Ovary (tissue), 9 donors: ENCODE results near the gene FUT7. TPM values are rescaled to one million over a fixed set of nuclear protein-coding genes. Genes with fewer than 3 reads are reported as not detected.

Experiments used
- DNase-seq, 5 donors: peaks; one replicate each; pipeline ENCODE4 v3.0.0-alpha.2; 2019 to 2020
- H3K27ac ChIP-seq, 2 donors: fragments of 200-600 bp; one replicate each; pipeline versions ENCODE4 v1.5.1 to v1.8.0; 2019 to 2022
- H3K27me3 ChIP-seq: fragments of 200-600 bp; one replicate; pipeline ENCODE4 v1.8.0; 2022
- H3K36me3 ChIP-seq: fragments of 200-600 bp; sonication (generic); one replicate; pipeline ENCODE4 v1.5.1; 2019
- H3K4me1 ChIP-seq: one replicate; pipeline ENCODE4 v1.8.1; 2013; ENCODE audit warnings: mild to moderate bottlenecking, moderate library complexity; ENCODE audit not compliant: insufficient read depth
- H3K4me3 ChIP-seq: fragments of 200-600 bp; sonication (generic); one replicate; pipeline ENCODE4 v1.5.1; 2017
- H3K9me3 ChIP-seq, 2 donors: fragments of 200-600 bp in 1 of 2; sonication (generic) in 1 of 2; one replicate each; pipeline versions ENCODE4 v1.5.1 to v1.8.1; 2013 to 2019; ENCODE audit warnings: mild to moderate bottlenecking in 1 of 2, moderate library complexity in 1 of 2
- EP300 ChIP-seq: sonication (generic); formaldehyde crosslinking; IDR thresholded peaks from one replicate; pipeline ENCODE4 v1.6.1; 2017; ENCODE audit warnings: antibody characterized with exemption
- POLR2A ChIP-seq: fragments of 450-650 bp; IDR thresholded peaks from one replicate; pipeline ENCODE4 v1.6.1; 2017; ENCODE audit warnings: antibody characterized with exemption, mild to moderate bottlenecking, moderate library complexity
- WGBS, 3 donors: extraction: QIAGEN DNeasy Blood & Tissue Kit in 1 of 3; methylation state at CpG; one replicate each; pipeline versions ENCODE4 v1.1.5 to v1.1.7; 2013 to 2017; 5-methylcytosine and 5-hydroxymethylcytosine counted together
- intact Hi-C, 4 donors: fragments of 100-400 bp; cut with DNase I; formaldehyde crosslinking; loops; one replicate each; pipeline versions ENCODE4 v1.11.0 to v1.15.1; 2022 to 2023
- polyA plus RNA-seq, 2 donors: library from polyadenylated mRNA; stranded (reverse); fragments of 200-250 nt in 1 of 2; fragments of 350-450 nt in 1 of 2; fragmentation: Illumina TruSeq in 1 of 2; extraction: RNeasy Lipid Tissue Mini Kit (QIAGEN cat#74804) in 1 of 2; gene quantifications; one replicate each; pipeline ENCODE4 v1.2.3, GENCODE V29; 2013 to 2014
- total RNA-seq, 7 donors: library from RNA; depleted of rRNA in 2 of 7; stranded (reverse); fragments of >200 nt in 2 of 7; fragmentation: NEBNext Ultra II Directional in 3 of 7; extraction: Animal tissue kit (Norgen Biotek cat#: 25700) in 3 of 7; gene quantifications; one replicate each; pipeline versions ENCODE4 v1.1.0 to v1.2.4, GENCODE V29; 2016 to 2023
- TF ChIP-seq, protein P1 (sequence below), 3 donors: fragments of 450-650 bp in 2 of 3; fragments of 200-600 bp in 1 of 3; IDR thresholded peaks; one replicate each; pipeline versions ENCODE4 v1.5.1 to v1.8.0; 2016 to 2022; ENCODE audit warnings: antibody characterized with exemption in 3 of 3, mild to moderate bottlenecking in 1 of 3
- donor health status: DM: no; HTN: no; CAD: no; lungs with moderate emphysema.
- donor health status: DM: no; HTN: no; CAD: no.
- donor health status: Bipolar disorder and iron deficiency.
- donor health status: DM: yes; HTN: yes; CAD: no.
- donor health status: DM: no; HTN: no; CAD: no.
- donor health status: DM: yes; HTN: yes; CAD: no.

The FUT7 gene
- total and polyA plus RNA-seq, 9 donors = 0.07 to 0.08 TPM; not detected in 7

DNA sequence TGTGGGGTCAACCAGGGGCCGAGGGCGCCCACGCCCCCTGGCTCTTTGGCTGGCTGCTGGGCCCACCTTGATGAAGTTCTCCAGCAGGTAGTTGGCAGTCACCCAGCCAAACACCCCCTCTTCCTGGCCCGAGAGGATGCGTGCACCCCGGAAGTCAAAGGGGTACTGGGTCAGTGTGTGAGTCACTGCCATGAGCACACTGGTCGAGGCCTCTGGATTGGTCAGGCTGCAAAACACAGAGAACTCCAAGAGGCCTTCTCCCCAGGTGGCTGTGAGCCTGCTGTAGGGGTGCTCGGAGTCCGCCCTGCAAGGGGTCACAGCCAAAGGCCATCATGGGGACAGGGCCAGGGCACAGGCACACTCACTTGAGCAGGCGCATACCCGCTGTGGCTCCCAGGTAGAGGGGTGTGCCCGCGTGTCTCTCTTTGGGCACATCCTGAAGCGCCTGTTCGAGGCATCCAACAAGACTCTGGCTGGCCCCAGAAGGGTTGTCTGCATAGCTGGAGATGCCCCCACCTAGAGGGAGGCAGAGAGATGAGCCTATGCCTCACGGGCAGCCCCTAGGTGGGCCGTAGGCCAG, 19.3 kb upstream of the FUT7 start:
- intact Hi-C loops = no loop called here
- no peak for DNase-seq
- 86 to 87% (median 86%) methylated on average over 15 to 17 of the region's 17 CpGs for WGBS, 3 donors

DNA sequence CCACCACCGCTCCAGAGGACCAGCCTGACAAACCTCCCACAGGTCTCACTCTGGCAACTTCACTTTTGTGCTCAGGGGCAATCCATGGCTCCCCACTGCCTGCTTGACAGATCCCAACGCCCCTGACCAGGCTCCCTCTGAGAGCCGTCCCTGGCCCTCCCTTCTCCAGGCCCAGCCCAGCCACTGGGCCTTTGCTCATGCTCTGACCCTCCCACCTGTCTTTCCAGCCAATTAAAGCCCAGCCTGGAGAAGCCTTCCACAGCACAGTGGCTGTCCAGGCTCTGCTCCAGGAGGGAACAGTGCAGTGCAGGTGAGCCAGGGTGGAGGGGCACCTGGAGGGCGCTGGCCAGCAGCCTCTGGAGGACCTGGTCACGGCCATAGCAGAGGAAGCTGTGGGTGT, 18.7 kb upstream of the FUT7 start:
- peaks cover 22% of the 10 kb centered on the region for H3K4me1 ChIP-seq
- intact Hi-C loops = no loop called here
- no peaks in the 10 kb centered on the region for H3K36me3 ChIP-seq
- DNase-seq = no peak
- no peaks in the 10 kb centered on the region for H3K9me3 ChIP-seq
- H3K27ac ChIP-seq = no peak overlapping the region
- TF ChIP-seq, protein P1, sequence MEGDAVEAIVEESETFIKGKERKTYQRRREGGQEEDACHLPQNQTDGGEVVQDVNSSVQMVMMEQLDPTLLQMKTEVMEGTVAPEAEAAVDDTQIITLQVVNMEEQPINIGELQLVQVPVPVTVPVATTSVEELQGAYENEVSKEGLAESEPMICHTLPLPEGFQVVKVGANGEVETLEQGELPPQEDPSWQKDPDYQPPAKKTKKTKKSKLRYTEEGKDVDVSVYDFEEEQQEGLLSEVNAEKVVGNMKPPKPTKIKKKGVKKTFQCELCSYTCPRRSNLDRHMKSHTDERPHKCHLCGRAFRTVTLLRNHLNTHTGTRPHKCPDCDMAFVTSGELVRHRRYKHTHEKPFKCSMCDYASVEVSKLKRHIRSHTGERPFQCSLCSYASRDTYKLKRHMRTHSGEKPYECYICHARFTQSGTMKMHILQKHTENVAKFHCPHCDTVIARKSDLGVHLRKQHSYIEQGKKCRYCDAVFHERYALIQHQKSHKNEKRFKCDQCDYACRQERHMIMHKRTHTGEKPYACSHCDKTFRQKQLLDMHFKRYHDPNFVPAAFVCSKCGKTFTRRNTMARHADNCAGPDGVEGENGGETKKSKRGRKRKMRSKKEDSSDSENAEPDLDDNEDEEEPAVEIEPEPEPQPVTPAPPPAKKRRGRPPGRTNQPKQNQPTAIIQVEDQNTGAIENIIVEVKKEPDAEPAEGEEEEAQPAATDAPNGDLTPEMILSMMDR (IDR thresholded peaks at IDR 0.05) = no peak
- TF ChIP-seq POLR2A (no peak), EP300 (no peak)
- no peak overlapping the region for H3K4me3 ChIP-seq
- WGBS, 3 donors = 71 to 84% (median 83%) methylated on average over 5 of the region's 5 CpGs
- H3K27me3 ChIP-seq = peaks cover 6% of the 10 kb centered on the region

More for the DNA sequence above, 19.3 kb upstream of the FUT7 start:
- Histone ChIP-seq H3K27ac (no peak overlapping the region), H3K4me1 (peaks cover 24% of the 10 kb centered on the region), H3K9me3 (no peaks in the 10 kb centered on the region), H3K36me3 (no peaks in the 10 kb centered on the region), H3K27me3 (peaks cover 6% of the 10 kb centered on the region), H3K4me3 (no peak overlapping the region)
- TF ChIP-seq, protein P1 (IDR thresholded peaks at IDR 0.05) = no peak
- TF ChIP-seq EP300 (no peak), POLR2A (no peak)

DNA sequence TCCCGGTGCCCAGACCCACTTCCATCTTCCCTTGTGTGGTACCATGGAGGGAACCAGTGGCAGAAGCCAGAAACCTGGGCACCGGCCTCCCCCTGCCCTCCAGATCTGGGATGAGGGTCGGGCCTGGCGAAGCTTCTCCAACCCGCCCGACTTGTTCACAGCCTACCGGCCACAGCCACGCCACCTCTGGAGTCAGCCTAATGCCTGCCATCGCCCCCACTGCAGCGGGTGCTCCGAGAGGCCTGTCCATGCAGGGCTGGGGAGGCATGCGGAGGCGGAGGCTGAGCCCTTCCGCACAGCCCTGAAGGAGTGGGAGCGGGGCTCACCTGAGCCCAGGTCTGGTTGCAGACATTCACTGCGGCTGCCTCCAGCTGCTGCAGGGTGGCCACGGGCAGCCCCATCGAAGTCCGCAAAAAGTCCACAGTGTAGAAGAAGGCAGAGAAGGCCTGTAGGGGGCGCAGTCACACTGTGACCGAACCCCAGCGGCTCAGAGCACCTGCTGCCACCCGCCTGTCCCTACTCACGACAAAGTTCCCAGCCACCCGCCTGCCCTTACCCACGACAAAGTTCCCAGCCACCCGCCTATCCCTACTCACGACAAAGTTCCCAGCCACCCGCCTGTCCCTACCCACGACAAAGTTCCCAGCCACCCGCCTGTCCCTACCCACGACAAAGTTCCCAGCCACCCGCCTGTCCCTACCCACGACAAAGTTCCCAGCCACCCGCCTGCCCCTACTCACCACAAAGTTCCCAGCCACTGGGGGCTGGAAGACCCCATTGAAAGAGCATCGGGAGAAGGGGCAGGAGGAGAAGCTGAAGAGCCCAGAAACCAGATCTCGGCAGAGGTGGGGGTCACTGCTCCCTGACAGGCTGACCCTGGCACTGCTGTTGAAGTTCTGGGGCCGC, 17.9 kb upstream of the FUT7 start:
- Histone ChIP-seq H3K27me3 (peaks cover 6% of the 10 kb centered on the region), H3K9me3 (no peaks in the 10 kb centered on the region), H3K27ac (no peak overlapping the region), H3K4me1 (peaks cover 19% of the 10 kb centered on the region), H3K36me3 (no peaks in the 10 kb centered on the region), H3K4me3 (no peak overlapping the region)
- DNase-seq = peak in 3 of 5 donors; percentile 58 to 71 (median 58)
- TF ChIP-seq, protein P1 (IDR thresholded peaks at IDR 0.05) = peak in 1 of 3 donors; percentile 22
- TF ChIP-seq EP300 = no peak
- WGBS, 3 donors = 37 to 54% (median 40%) methylated on average over 38 of the region's 38 CpGs
- intact Hi-C loops = loop anchor here in 1 of 4 donors (2.0 kb wide), 1 partner anchor 15 kb away; no protein-coding TSS in a partner anchor

DNA sequence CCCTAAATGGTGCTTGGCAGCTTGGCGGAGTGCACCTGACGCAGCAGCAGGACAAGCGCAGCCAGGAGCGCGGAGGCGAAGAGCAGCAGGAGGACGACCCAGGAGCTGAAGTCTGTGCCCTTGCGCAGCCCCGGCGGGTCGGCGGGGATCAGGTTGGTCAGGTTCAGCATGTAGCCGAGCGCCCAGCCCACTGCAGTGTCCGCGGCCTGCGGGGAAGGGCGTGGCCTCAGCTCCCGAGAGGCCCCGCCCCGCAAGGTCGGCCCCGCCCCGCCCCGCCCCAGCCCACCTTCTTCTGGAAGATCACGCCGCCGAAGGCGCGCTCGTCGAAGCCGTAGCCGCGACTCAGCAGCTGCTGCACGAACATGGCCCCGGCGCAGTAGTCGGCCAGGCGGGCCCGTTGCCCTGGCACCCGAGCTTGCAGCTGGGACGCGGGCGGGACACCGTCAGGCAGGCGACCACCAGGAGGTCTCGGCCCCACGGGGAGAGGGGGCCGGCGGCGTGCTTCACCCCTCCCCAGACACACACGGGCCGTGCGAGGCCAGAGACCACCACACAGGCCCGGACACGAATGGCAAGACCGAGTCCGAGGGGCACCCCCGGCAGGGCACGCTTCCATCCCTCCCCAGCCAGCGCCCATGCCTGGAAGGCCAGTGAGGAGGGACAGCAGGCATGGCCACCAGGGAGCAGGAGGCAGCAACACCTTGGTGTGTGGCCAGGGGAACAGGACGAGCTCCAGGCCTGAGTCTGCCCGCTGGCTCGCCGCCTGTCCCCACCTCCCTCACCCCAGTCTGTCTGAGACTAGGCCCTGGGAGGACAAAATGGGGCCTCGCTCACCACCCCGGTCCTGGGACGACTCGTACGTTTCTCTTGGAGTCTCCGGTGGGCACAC, 17.0 kb upstream of the FUT7 start:
- no peak for DNase-seq
- Histone ChIP-seq H3K27me3 (peaks cover 6% of the 10 kb centered on the region), H3K4me1 (peaks cover 11% of the 10 kb centered on the region), H3K27ac (no peak overlapping the region), H3K36me3 (no peaks in the 10 kb centered on the region), H3K4me3 (no peak overlapping the region), H3K9me3 (no peaks in the 10 kb centered on the region)
- intact Hi-C loops = loop anchor here in 1 of 4 donors (2.0 kb wide), 1 partner anchor 16 kb away; no protein-coding TSS in a partner anchor
- 29 to 53% (median 40%) methylated on average over 29 to 72 of the region's 72 CpGs for WGBS, 3 donors
- TF ChIP-seq, protein P1 (IDR thresholded peaks at IDR 0.05) = no peak
- TF ChIP-seq EP300 (no peak), POLR2A (no peak)
